HepG2 (cell line): ENCODE results near the gene KIAA0930. TPM values are rescaled to one million over a fixed set of nuclear protein-coding genes. Genes with fewer than 3 reads are reported as not detected.

Experiments used
- ARNT2 ChIP-seq: sonication (generic); formaldehyde crosslinking; IDR thresholded peaks from 2 replicates; pipeline ENCODE4 v1.8.0; 2022; ENCODE audit warnings: mild to moderate bottlenecking, low read depth, missing genetic modification reagents, moderate library complexity
- CEBPG ChIP-seq: IDR thresholded peaks from 2 replicates; pipeline ENCODE4 v1.6.1; 2016
- CHD2 ChIP-seq: IDR thresholded peaks from 2 replicates; pipeline ENCODE4 v1.6.1; 2011; ENCODE audit warnings: low read depth, low read length, improper control_type of control experiment
- CREBL2 ChIP-seq: sonication (generic); formaldehyde crosslinking; IDR thresholded peaks from 2 replicates; pipeline ENCODE4 v1.8.1; 2023; ENCODE audit warnings: missing genetic modification reagents, mild to moderate bottlenecking, borderline replicate concordance
- EZH2 ChIP-seq: conservative IDR thresholded peaks from 2 replicates; pipeline ENCODE4 v1.6.1; 2012; ENCODE audit warnings: mild to moderate bottlenecking, low read depth, low read length, moderate library complexity
- GLMP ChIP-seq: sonication (generic); formaldehyde crosslinking; IDR thresholded peaks from 2 replicates; pipeline ENCODE4 v1.9.0; 2021; ENCODE audit warnings: missing genetic modification reagents, mild to moderate bottlenecking, borderline replicate concordance
- LRRFIP1 ChIP-seq: sonication (generic); formaldehyde crosslinking; conservative IDR thresholded peaks from 2 replicates; pipeline ENCODE4 v1.4.0; 2020; ENCODE audit warnings: missing genetic modification reagents
- PCBP2 ChIP-seq: fragments of 200-400 bp; formaldehyde crosslinking; optimal IDR thresholded peaks from 2 replicates; pipeline ENCODE3; 2018; ENCODE audit warnings: low read length, low read depth; ENCODE audit not compliant: poor library complexity, severe bottlenecking
- RBFOX2 ChIP-seq: fragments of 200-400 bp; formaldehyde crosslinking; IDR thresholded peaks from 2 replicates; pipeline ENCODE4 v1.6.1; 2017; ENCODE audit warnings: low read depth, mild to moderate bottlenecking, low read length
- RNF2 ChIP-seq: fragments of 450-650 bp; conservative IDR thresholded peaks from 2 replicates; pipeline ENCODE4 v1.6.1; 2016; ENCODE audit warnings: low read depth
- SP4 ChIP-seq: sonication (generic); formaldehyde crosslinking; IDR thresholded peaks from 2 replicates; pipeline ENCODE4 v1.8.1; 2023; ENCODE audit warnings: mild to moderate bottlenecking, missing genetic modification reagents
- ZBTB20 ChIP-seq: sonication (generic); formaldehyde crosslinking; IDR thresholded peaks from 2 replicates; pipeline ENCODE4 v1.8.1; 2023; ENCODE audit warnings: missing genetic modification reagents, low read depth, mild to moderate bottlenecking, borderline replicate concordance
- ZFP1 ChIP-seq: IDR thresholded peaks from 2 replicates; pipeline ENCODE4 v1.6.1; 2016
- ZFP41 ChIP-seq: sonication (generic); formaldehyde crosslinking; IDR thresholded peaks from 2 replicates; pipeline ENCODE4 v1.4.0; 2020; ENCODE audit warnings: mild to moderate bottlenecking, missing genetic modification reagents, borderline replicate concordance
- ZNF20 ChIP-seq: sonication (generic); formaldehyde crosslinking; IDR thresholded peaks from 2 replicates; pipeline ENCODE4 v1.4.0; 2020; ENCODE audit warnings: mild to moderate bottlenecking, moderate library complexity, missing genetic modification reagents
- ZNF572 ChIP-seq: sonication (generic); formaldehyde crosslinking; IDR thresholded peaks from 2 replicates; pipeline ENCODE4 v1.5.1; 2020; ENCODE audit warnings: mild to moderate bottlenecking, missing genetic modification reagents
- ZNF639 ChIP-seq: conservative IDR thresholded peaks from 2 replicates; pipeline ENCODE4 v1.6.1; 2018; ENCODE audit warnings: missing genetic modification reagents
- ZNF780A ChIP-seq: sonication (generic); formaldehyde crosslinking; IDR thresholded peaks from 2 replicates; pipeline ENCODE4 v1.8.0; 2022; ENCODE audit warnings: mild to moderate bottlenecking, missing genetic modification reagents, moderate library complexity
- ZNF782 ChIP-seq: sonication (generic); formaldehyde crosslinking; IDR thresholded peaks from 2 replicates; pipeline ENCODE4 v1.4.0; 2020; ENCODE audit warnings: missing genetic modification reagents, mild to moderate bottlenecking, borderline replicate concordance
- ZNF879 ChIP-seq: sonication (generic); formaldehyde crosslinking; IDR thresholded peaks from 2 replicates; pipeline ENCODE4 v1.8.1; 2023; ENCODE audit warnings: missing genetic modification reagents
- polyA plus RNA-seq, 8 experiments: library from polyadenylated mRNA; depleted of rRNA in 3 of 8; stranded (reverse) in 7 of 8; unstranded in 1 of 8; fragments of >200 nt; fragmentation: Illumina TruSeq in 4 of 8; extraction: Trizol in 4 of 8; gene quantifications; 2 replicates each; pipeline versions ENCODE4 v1.2.1 to v1.2.3, GENCODE V29; 2011 to 2016; ENCODE audit warnings: low read depth in 4 of 8, missing spikeins in 1 of 8, mixed read lengths in 1 of 8; ENCODE audit not compliant: insufficient read depth in 1 of 8
- total RNA-seq, 5 experiments: library from RNA; depleted of rRNA; stranded (reverse); fragments of >200 nt; fragmentation: Illumina TruSeq; extraction: Trizol; gene quantifications; 2 replicates each; pipeline ENCODE4 v1.2.3, GENCODE V29; 2016; ENCODE audit warnings: low read depth in 1 of 5
- TF ChIP-seq, protein P1 (sequence below): sonication (generic); formaldehyde crosslinking; IDR thresholded peaks from 2 replicates; pipeline ENCODE4 v1.9.0; 2021; ENCODE audit warnings: missing genetic modification reagents, borderline replicate concordance

Gene KIAA0930
- total and polyA plus RNA-seq, 2 of the 13 experiments (the other 11 are each of a cell fraction or from before 2014, with no cell fraction given) = 27.0 to 38.2 TPM

DNA sequence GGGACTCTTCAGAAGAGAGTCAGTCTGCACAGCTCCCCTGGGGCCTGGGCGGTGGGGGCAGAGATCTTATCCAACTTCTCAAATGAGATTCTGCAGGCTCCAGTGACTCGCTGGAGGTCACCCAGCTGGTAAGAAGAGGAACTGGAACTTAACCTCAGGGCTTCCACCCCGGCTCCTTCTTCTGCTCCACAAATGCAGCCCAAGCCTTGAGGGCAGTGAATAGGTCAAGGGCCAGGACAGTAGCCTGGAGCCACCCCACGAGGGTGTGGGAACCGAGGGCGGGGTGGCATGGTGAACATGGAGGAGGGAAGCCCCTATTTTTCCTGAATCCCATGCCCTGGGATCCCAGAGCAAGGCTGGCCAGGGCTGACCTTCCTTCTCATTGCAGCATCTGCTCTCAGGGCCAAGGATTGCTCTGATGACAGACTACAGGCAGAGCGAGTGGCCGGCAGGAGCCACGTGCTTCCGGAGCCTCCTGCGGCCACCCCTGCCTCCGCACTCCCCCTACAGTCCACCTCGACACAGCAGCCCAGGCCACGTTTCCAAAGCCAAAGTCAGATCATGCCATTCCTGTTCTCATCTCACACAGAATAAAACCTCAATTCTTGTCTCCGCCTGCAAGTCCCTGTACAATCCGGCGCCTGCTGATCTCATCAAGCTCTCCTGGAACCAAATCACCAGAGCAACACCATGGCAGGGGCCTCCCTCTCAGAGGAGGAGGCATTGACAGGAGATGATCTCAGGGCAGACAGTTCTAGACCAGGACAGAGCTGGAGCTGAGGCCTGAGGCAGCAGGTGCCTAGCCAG, 23.0 kb upstream of the KIAA0930 start (continued):
- TF ChIP-seq ZNF780A (CRISPR knock-in tag) (no peak), LRRFIP1 (CRISPR knock-in tag) (no peak), ARNT2 (CRISPR knock-in tag) (peak; percentile 55; the same call in 1 of the 2 replicates), SP4 (CRISPR knock-in tag) (no peak; the same call in 1 of the 2 replicates), GLMP (CRISPR knock-in tag) (no peak), ZNF20 (CRISPR knock-in tag) (no peak), ZNF572 (CRISPR knock-in tag) (0 out of 2 replicates have a peak, but pooled peaks have one; percentile 69), PCBP2 (no peak), ZFP41 (CRISPR knock-in tag) (peak; percentile 59; the same call in 1 of the 2 replicates), ZFP1 (CRISPR knock-in tag) (no peak), ZNF639 (CRISPR knock-in tag) (no peak), ZNF879 (CRISPR knock-in tag) (no peak), CREBL2 (no peak), EZH2 (no peak), RBFOX2 (no peak), CHD2 (no peak), RNF2 (peak; percentile 78; the same call in 1 of the 2 replicates), ZNF782 (CRISPR knock-in tag) (no peak), CEBPG (CRISPR knock-in tag) (peak; percentile 62; the same call in 1 of the 2 replicates), ZBTB20 (CRISPR knock-in tag) (peak; percentile 77; the same call in 1 of the 2 replicates)
- TF ChIP-seq, protein P1, sequence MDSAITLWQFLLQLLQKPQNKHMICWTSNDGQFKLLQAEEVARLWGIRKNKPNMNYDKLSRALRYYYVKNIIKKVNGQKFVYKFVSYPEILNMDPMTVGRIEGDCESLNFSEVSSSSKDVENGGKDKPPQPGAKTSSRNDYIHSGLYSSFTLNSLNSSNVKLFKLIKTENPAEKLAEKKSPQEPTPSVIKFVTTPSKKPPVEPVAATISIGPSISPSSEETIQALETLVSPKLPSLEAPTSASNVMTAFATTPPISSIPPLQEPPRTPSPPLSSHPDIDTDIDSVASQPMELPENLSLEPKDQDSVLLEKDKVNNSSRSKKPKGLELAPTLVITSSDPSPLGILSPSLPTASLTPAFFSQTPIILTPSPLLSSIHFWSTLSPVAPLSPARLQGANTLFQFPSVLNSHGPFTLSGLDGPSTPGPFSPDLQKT (CRISPR knock-in tag) = no peak
